Stimulated activated CD8-positive, alpha-beta memory T cell treated with anti-CD3 and anti-CD28 coated beads, Interleukin-12 subunit alpha, Interleukin-12 subunit beta, amount 100 ng/mL, for 4 hours (primary cell): Measurements from ENCODE around the gene KANSL1.

ENCODE experiments used
- DNase-seq: peaks from one replicate; pipeline ENCODE4 v3.0.0-alpha.2; 2020; ENCODE audit warnings: low read depth

Gene KANSL1

GRCh38 chr17:46080118-46081017, 112.9 kb downstream of the KANSL1 start:
- DNase-seq, result no peak

GRCh38 chr17:46078675-46079074, 114.6 kb downstream of the KANSL1 start:
- DNase-seq, result no peak

GRCh38 chr17:46074540-46074939, 118.7 kb downstream of the KANSL1 start:
- no peak for DNase-seq

GRCh38 chr17:46072998-46073397, 120.2 kb downstream of the KANSL1 start:
- no peak for DNase-seq

GRCh38 chr17:46071796-46072195, 121.4 kb downstream of the KANSL1 start:
- no peak for DNase-seq

- no peak for DNase-seq
Measured at GRCh38 chr17:46064460-46064859, 128.8 kb downstream of the KANSL1 start.

GRCh38 chr17:46063241-46063640, 130.0 kb downstream of the KANSL1 start:
- no peak for DNase-seq

- DNase-seq, result no peak
Measured at GRCh38 chr17:46061435-46061834, 131.8 kb downstream of the KANSL1 start.

GRCh38 chr17:46060461-46060860, 132.8 kb downstream of the KANSL1 start:
- DNase-seq, result no peak

- no peak for DNase-seq
Measured at GRCh38 chr17:46059486-46059885, 133.7 kb downstream of the KANSL1 start.

GRCh38 chr17:46057366-46057765, 135.9 kb downstream of the KANSL1 start:
- DNase-seq, result no peak

GRCh38 chr17:46056800-46057304, 136.4 kb downstream of the KANSL1 start:
- no peak for DNase-seq

- no peak for DNase-seq
Measured at GRCh38 chr17:46053911-46054534, 139.2 kb downstream of the KANSL1 start.

- no peak for DNase-seq
Measured at GRCh38 chr17:46049656-46050055, 143.6 kb downstream of the KANSL1 start.

- no peak for DNase-seq
Measured at GRCh38 chr17:46047856-46048255, 145.4 kb downstream of the KANSL1 start.

GRCh38 chr17:46047398-46047797, 145.8 kb downstream of the KANSL1 start:
- DNase-seq, result no peak

- DNase-seq, result no peak
Measured at GRCh38 chr17:46046957-46047356, 146.3 kb downstream of the KANSL1 start.

GRCh38 chr17:46045639-46046038, 147.6 kb downstream of the KANSL1 start:
- no peak for DNase-seq

- DNase-seq, result no peak
Measured at GRCh38 chr17:46044989-46045388, 148.2 kb downstream of the KANSL1 start.

- DNase-seq, result no peak
Measured at GRCh38 chr17:46044286-46044928, 148.8 kb downstream of the KANSL1 start.

- no peak for DNase-seq
Measured at GRCh38 chr17:46043606-46044005, 149.6 kb downstream of the KANSL1 start.

GRCh38 chr17:46042925-46043324, 150.3 kb downstream of the KANSL1 start:
- no peak for DNase-seq

- DNase-seq, result no peak
Measured at GRCh38 chr17:46042246-46042645, 151.0 kb downstream of the KANSL1 start.
